GM18511 (cell line): ENCODE measurements around the gene SMS.
A peak's percentile ranks its signal among the peaks of the same experiment; 100 is the strongest.

ENCODE experiments used
- ATAC-seq: cut with Tn5 transposase; IDR thresholded peaks from one replicate; pipeline ENCODE4 v1.9.1; 2021; ENCODE audit warnings: mild to moderate bottlenecking, moderate library complexity; ENCODE audit not compliant: unreplicated experiment

SMS gene

DNA sequence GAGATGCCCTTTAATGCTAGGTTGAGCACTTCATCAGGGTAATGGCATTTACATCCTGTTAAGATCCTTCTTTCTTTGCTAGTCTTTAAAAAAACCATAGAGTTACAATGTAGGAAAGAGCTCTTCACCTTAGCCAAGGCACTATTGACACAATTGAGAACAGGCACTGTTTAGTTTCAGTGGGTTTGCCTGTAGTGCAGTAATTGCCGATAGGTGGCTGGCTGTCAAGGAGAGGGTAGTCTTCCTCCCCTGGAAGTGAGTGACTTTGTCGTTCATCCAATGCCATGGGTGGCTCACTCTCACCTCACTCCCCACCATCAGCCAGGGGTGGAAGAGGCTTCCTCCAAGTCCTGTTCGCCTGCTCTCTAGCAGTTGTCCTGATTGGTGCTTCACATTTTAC is 34.7 kb downstream of the SMS start:
- no peak for ATAC-seq

GRCh38 chrX:21975812-21976211 is 35.3 kb downstream of the SMS start:
- ATAC-seq, result no peak

- ATAC-seq, result no peak
These were observed 37.8 kb downstream of the SMS start for GRCh38 chrX:21978346-21978745.

- no peak for ATAC-seq
These were observed 41.8 kb downstream of the SMS start for GRCh38 chrX:21982311-21982710.

DNA sequence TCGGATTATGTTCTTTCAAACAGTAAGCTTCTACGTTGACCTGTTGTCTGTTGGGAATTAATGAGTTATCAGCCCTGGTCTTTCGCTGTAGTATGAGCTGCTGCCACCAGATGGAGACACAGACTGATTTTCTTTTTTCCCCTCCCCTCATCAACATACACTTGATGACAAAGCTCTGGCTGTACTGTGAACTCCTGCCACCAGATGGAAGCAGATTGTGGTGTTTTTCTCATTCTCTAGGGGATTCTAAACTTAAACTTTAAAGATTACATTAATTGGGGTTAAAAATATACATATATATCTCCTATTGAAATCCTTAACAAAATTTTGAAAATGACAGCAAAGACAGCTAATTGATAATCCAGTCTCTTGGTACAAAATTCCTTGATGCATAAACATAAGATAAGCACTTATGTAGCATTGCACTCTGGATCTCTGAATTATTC is 44.8 kb downstream of the SMS start:
- ATAC-seq, result peak; percentile 92

GRCh38 chrX:21986596-21986995 is 46.1 kb downstream of the SMS start:
- no peak for ATAC-seq

DNA sequence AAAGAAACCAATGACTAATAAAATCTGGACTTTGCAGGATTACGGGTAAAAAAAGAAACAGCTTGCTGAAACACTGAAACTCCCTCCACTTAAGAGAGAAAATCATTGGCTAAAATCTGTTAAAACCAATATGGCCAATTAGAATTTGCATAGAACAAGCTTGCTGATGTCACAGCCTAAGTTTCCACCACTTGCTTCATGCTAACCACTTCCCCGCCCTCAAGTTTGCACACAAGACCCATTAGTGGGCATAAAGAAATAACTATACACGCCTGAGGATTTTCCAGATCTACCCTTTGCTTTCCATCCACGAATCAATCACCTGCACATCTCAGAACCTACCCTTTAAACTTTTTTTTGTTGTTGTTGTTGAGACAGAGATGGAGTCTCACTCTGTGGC is 48.9 kb downstream of the SMS start:
- ATAC-seq, result no peak

DNA sequence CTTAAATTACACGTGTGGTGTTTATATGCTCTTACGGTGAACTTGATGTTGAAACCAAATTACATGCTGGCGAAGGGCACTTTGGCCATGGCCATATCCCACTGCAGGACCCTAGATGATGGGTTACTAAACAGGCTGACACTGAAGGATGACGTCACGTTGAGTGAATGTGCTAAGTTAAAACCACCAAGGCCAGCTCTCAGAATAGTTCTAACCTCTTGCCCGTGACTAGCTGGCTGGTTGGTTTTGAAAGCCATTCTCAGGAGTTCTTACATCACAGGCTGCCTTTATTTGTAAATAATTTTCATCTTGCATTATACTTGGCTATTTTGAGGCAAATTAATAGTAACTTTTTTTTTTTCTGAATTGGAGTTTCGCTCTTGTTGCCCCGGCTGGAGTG is 50.3 kb downstream of the SMS start:
- ATAC-seq, result no peak

- no peak for ATAC-seq
These were observed 51.0 kb downstream of the SMS start for GRCh38 chrX:21991504-21991903.

DNA sequence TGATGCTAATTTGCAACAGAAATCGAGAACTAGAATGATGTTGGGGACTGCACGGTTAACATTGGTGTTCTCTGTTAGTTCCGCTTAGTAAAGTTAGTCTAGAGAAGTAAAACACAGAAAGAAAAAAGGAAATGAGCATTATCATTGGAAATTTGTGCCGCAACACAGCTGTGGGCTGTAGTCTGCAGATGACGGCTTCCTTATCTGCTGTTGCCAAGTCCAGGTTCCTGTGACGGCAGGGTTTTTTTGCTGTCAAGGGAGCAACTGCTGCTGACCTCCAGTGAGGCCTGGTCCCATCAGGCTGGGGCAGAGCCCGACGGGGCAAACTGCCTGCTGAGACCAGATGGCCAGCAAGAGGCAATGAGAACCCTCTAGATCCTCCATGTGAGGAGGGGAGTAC is 52.8 kb downstream of the SMS start:
- peak; percentile 83 for ATAC-seq

- no peak for ATAC-seq
These were observed 56.5 kb downstream of the SMS start for GRCh38 chrX:21996872-21997455.

DNA sequence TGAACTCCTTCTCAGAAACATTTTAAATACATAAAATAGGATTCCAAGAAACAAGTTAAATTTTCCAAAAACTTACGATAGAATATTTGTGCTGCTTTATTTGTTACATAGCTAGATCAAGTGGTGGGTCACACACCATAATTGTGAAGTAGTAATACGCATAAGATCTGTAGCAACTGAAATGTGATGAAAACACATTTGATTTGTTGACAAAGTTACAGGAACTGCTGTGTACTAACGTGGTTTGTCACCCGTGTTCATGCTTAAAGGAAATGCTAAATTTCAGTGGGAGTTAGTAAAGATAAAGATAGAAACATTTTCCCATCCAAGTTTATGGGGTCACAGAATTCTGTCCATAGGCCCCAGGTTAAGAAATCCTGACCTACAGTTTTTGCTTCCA is 57.5 kb downstream of the SMS start:
- ATAC-seq, result no peak

- no peak for ATAC-seq
These were observed 64.4 kb downstream of the SMS start for GRCh38 chrX:22004866-22005265.

DNA sequence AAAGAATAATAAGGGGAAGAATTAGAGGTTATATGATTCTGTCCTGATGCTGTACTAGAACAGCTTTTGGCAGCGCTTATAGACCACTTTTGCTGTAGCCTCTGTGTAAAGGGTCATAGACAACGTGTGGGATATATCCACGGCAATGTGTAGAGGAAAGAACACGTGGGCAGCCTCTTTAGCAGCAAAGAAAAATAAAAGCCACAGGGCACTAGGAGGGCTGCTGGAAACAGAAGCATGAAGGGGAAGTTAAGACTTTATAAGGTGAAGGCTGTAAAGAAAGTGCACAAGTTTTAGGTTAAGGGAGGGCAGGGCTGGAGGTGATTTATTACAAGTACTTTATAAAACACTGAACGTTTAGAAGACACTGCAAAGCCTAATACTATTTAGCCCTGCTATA is 71.5 kb downstream of the SMS start:
- ATAC-seq, result no peak

- ATAC-seq, result no peak
These were observed 72.4 kb downstream of the SMS start for GRCh38 chrX:22012931-22013330.

DNA sequence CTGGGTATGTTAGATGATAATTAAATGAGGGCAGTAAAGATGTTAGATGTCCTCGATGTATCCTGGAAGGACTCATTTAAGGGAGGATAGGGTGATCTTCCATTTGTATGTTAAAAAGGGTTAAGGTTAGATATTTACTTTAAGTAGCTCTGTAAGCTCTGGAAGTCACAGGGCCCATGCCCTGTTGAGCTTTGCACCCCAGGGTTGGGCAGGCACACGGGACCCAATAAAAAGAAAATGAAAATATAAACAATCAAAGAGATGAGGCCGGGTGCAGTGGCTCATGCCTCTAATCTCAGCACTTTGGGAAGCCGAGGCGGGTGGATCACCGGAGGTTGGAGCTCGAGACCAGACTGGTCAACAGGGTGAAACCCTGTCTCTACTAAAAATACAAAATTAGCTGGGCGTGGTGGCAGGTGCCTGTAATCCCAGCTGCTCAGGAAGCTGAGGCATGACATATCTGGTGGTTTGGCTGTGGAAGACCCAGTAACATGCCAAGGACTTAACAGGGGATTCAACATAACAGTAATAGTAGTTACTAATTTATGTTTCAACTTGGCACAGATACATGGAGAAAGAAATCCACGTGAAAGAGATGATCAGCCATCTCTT is 74.7 kb downstream of the SMS start:
- ATAC-seq, result no peak

- no peak for ATAC-seq
These were observed 81.3 kb downstream of the SMS start for GRCh38 chrX:22021751-22022324.

DNA sequence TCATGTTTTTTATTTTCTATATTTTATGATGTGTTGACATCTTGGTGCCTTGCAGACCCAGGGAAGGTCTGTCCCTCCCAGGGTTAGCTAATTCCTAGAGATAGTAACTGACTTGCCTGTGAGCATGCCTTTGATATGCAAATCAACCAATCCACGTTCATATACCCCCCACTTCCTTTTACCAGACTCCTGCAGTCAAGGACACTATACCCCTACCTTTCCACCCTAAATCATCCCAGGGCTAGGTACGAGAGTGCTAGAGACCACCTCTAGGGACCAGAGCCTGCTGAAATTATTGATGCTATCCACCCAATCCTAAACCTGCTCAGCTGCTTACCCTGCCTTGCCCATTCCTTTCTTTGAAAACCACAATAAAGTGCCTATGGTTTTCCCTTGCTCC is 84.1 kb downstream of the SMS start:
- ATAC-seq, result no peak

DNA sequence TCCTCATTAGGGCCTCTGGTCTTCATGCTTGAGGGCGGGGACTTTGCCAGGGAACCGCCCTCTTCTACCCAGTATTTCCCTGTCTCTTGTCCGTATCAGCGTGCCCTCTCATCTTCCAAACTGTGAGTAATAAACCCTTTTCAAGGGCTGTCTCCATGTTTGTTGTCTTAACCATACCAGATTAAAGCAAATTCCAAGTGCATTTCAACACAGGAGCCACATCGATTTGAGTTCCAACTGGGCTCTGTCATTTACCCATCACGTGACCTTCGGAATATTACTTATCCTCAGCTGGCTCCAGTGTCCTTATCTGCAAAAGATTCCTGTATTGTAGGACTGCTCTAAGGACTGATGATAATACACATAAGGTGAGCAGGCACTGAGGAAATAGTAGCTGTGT is 85.2 kb downstream of the SMS start:
- no peak for ATAC-seq

- no peak for ATAC-seq
These were observed 86.2 kb downstream of the SMS start for GRCh38 chrX:22026731-22027130.

- no peak for ATAC-seq
These were observed 91.6 kb downstream of the SMS start, which contains the start of gene PHEX for GRCh38 chrX:22032084-22032483. TSS of gene PHEX (plus strand) at chrX:22032325. CDS start at chrX:22033006, 681 bp downstream.

GRCh38 chrX:22032506-22032905 is 92.0 kb downstream of the SMS start:
- no peak for ATAC-seq

DNA sequence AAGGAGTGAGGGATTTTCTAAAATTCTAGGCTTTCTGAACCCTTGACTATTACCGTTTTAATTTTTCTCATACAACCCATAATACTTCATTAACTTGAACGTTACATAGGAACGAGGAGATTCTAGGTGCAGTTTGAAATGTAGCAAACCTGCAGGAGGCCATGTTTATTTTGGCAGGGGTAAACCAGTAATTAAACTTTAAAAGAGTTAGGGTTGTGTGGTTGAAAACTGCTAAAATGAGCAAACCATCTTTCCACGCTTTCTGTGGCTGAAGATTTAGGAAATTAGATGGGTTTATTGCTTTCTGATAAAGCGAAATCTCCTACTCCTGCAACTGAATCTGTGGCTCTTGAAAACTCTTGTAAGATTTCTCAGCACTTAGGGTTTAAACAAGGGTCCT is 93.3 kb downstream of the SMS start:
- ATAC-seq, result no peak
